ENCODE results near the gene URB2.
"Not testable (repeated sequence)": the region's sequence is repeated elsewhere in the genome, so short reads cannot be mapped to it uniquely, and the experiment has no call there.

GRCh38 chr1:229595876-229596275 is 30.2 kb upstream of the URB2 start:
- not testable (repeated sequence) for TF ChIP-seq CTCF, POLR2A (IDR thresholded peaks at IDR 0.05)

All from right lobe of liver (tissue), 4 donors.